ENCODE data around the gene CACNA2D2. TPM values are rescaled to one million over a fixed set of nuclear protein-coding genes. Genes with fewer than 3 reads are reported as not detected.

CACNA2D2 gene
- total and polyA plus RNA-seq, 2 of the 8 experiments (the other 6 are each of a cell fraction or from before 2014, with no cell fraction given), result 14.1 to 25.0 TPM

GRCh38 chr3:50358355-50358910 is 145.0 kb downstream of the CACNA2D2 start (continued):
- TF ChIP-seq, protein P1, sequence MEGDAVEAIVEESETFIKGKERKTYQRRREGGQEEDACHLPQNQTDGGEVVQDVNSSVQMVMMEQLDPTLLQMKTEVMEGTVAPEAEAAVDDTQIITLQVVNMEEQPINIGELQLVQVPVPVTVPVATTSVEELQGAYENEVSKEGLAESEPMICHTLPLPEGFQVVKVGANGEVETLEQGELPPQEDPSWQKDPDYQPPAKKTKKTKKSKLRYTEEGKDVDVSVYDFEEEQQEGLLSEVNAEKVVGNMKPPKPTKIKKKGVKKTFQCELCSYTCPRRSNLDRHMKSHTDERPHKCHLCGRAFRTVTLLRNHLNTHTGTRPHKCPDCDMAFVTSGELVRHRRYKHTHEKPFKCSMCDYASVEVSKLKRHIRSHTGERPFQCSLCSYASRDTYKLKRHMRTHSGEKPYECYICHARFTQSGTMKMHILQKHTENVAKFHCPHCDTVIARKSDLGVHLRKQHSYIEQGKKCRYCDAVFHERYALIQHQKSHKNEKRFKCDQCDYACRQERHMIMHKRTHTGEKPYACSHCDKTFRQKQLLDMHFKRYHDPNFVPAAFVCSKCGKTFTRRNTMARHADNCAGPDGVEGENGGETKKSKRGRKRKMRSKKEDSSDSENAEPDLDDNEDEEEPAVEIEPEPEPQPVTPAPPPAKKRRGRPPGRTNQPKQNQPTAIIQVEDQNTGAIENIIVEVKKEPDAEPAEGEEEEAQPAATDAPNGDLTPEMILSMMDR (IDR thresholded peaks at IDR 0.05; ENCODE audit: control extremely low read depth in 1 of 3, insufficient read depth in 1 of 3, low read depth in 1 of 3, low read length in 3 of 3), result no peak
- no peak for TF ChIP-seq RAD21 (IDR thresholded peaks at IDR 0.05 in 1 of 2, conservative IDR thresholded peaks at IDR 0.05 in 1 of 2; ENCODE audit: low read depth in 2 of 2, low read length in 2 of 2)

Data from H1 (cell line).